Endometrial microvascular endothelial cells (primary cell): ENCODE results near the gene RTTN. TPM values are rescaled to one million over a fixed set of nuclear protein-coding genes. Genes with fewer than 3 reads are reported as not detected.

Experiments used
- in situ Hi-C: cut with HindIII; loops from 2 replicates; pipeline ENCODE4 v1.10.0; 2017; ENCODE audit warnings: low sequenced_read_pairs, low pct_unique_long_range_greater_than_20kb; ENCODE audit errors: inconsistent ontology term
- total RNA-seq: library from RNA; depleted of rRNA; stranded (reverse); fragments of >200 nt; gene quantifications from one replicate; pipeline ENCODE4 v1.2.3, GENCODE V29; 2015; ENCODE audit errors: inconsistent ontology term

The RTTN gene
- total RNA-seq, 1 donor from 2014 or later: 26.1 TPM

DNA sequence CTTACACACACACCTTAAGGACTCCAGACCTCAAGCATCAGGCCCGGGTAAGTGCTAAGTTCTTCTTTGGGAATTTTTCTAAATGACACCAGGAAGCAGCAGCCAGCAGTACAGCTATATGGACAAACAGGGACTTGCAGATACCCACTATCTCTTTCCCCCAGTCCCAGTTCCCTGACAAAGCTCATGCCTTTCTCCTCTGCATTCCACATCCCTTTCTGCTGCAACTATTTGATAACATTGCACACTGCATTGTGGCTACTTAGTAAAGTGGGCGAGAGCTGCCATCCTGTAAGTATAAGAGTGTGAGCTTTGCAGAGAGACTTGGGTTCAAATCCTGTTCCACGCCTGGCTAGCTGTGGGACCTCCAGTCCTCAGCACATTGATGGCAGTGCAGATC is 243.8 kb downstream of the RTTN start:
- in situ Hi-C loops: no loop called here

DNA sequence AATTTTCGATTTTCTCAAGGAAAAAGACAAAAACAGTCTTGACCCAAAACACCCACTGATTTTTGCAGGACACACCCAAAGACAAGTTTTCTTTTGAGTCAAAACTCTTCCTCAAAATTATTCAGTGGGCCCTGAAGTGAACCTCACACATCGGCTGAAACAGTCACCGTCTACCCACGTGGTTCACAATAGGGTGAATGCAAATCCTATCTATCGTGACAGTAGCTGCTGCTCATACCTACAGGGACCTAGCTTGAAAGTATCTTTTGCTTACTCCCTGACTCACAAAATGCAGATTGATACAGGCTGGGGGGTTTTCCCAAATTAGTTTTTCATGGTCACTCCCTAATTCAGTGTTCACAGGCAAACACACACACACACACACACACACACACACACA is 247.1 kb downstream of the RTTN start:
- in situ Hi-C loops: no loop called here

GRCh38 chr18:69957747-69958146 is 247.7 kb downstream of the RTTN start:
- in situ Hi-C loops: no loop called here

- in situ Hi-C loops: no loop called here
These were observed 248.5 kb downstream of the RTTN start for GRCh38 chr18:69956665-69957620.

DNA sequence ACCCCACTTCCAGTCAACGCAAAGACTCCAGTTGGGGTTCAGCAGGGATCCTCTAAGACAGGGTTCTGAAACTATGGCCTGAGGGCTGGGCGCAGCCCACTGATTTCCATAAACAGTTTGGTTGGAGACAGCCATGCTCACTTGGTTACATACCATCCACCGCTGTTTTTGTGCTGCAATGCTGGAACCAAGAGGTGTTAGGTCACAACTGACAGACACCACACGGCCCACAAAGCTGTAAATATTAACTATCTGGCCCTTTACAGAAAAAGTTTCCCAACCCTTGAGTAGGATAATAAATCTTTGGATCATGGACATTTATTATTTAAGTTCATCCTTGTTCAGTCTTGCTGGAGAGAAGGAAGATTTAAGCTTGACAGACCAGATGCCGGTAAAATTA is 249.4 kb downstream of the RTTN start:
- in situ Hi-C loops: no loop called here

GRCh38 chr18:69954719-69955480 is 250.6 kb downstream of the RTTN start:
- in situ Hi-C loops: no loop called here

- in situ Hi-C loops: no loop called here
These were observed 252.3 kb downstream of the RTTN start for GRCh38 chr18:69953191-69953590.

Other genes starting within 250 kb of the RTTN start
- 12.5 TPM for gene SOCS6, start 83.4 kb upstream of the RTTN start, total RNA-seq